PFSK-1 (cell line): ENCODE results near the gene UBE4B.

ENCODE experiments used
- FOXP2 ChIP-seq: optimal IDR thresholded peaks from 2 replicates; pipeline ENCODE3; 2011; ENCODE audit warnings: borderline replicate concordance, control low read depth, inconsistent platforms; ENCODE audit not compliant: insufficient read depth; ENCODE audit errors: extremely low read length, extremely low read depth
- POLR2AphosphoS5 ChIP-seq: IDR thresholded peaks from 2 replicates; pipeline ENCODE4 v1.6.1; 2012; ENCODE audit warnings: low read depth, mild to moderate bottlenecking, control low read depth, low read length, moderate library complexity
- REST ChIP-seq, 2 experiments: IDR thresholded peaks; 2 replicates each; pipeline versions ENCODE4 v1.6.1 to v1.8.0; 2011 to 2012; ENCODE audit warnings: low read depth in 2 of 2, low read length in 2 of 2, control low read depth in 1 of 2, inconsistent platforms in 1 of 2, mild to moderate bottlenecking in 1 of 2, moderate library complexity in 1 of 2; ENCODE audit not compliant: insufficient read depth in 1 of 2
- SIN3A ChIP-seq: IDR thresholded peaks from 2 replicates; pipeline ENCODE4 v1.6.1; 2012; ENCODE audit warnings: mild to moderate bottlenecking, low read length, moderate library complexity, borderline replicate concordance; ENCODE audit not compliant: insufficient read depth
- TAF1 ChIP-seq: IDR thresholded peaks from 2 replicates; pipeline ENCODE4 v1.6.1; 2012; ENCODE audit warnings: low read length, control low read depth, borderline replicate concordance; ENCODE audit not compliant: insufficient read depth

Gene UBE4B

GRCh38 chr1:10117865-10118264 is 85.1 kb downstream of the UBE4B start:
- TF ChIP-seq TAF1 (no peak), SIN3A (no peak), POLR2AphosphoS5 (no peak)

- TF ChIP-seq POLR2AphosphoS5 = no peak
- TF ChIP-seq SIN3A = no peak
- TF ChIP-seq FOXP2 = no peak
- TF ChIP-seq TAF1 = no peak
- no peak for TF ChIP-seq REST (IDR thresholded peaks at IDR 0.05; ENCODE audit: insufficient read depth in 1 of 2, low read depth in 2 of 2, low read length in 2 of 2)
Observed at GRCh38 chr1:10121688-10122087, 88.9 kb downstream of the UBE4B start.

GRCh38 chr1:10122926-10123325 is 90.2 kb downstream of the UBE4B start:
- no peak for TF ChIP-seq POLR2AphosphoS5
- no peak for TF ChIP-seq SIN3A
- no peak for TF ChIP-seq REST (IDR thresholded peaks at IDR 0.05; ENCODE audit: insufficient read depth in 1 of 2, low read depth in 2 of 2, low read length in 2 of 2)
- TF ChIP-seq TAF1 = no peak
- no peak for TF ChIP-seq FOXP2

- TF ChIP-seq POLR2AphosphoS5 = no peak
- TF ChIP-seq FOXP2 = no peak
- TF ChIP-seq SIN3A = no peak
- no peak for TF ChIP-seq TAF1
- TF ChIP-seq REST (IDR thresholded peaks at IDR 0.05; ENCODE audit: insufficient read depth in 1 of 2, low read depth in 2 of 2, low read length in 2 of 2) = no peak
Observed at GRCh38 chr1:10128101-10128765, 95.5 kb downstream of the UBE4B start.

- TF ChIP-seq FOXP2 (no peak), REST (IDR thresholded peaks at IDR 0.05; ENCODE audit: insufficient read depth in 1 of 2, low read depth in 2 of 2, low read length in 2 of 2) (no peak), SIN3A (no peak), TAF1 (no peak), POLR2AphosphoS5 (no peak)
Observed at GRCh38 chr1:10132316-10132715, 99.6 kb downstream of the UBE4B start.
